HG03439 (cell line): ENCODE results near the gene AKNA.

Experiments used
- ATAC-seq: cut with Tn5 transposase; IDR thresholded peaks from one replicate; pipeline ENCODE4 v1.9.1; 2021; ENCODE audit warnings: mild to moderate bottlenecking, moderate library complexity; ENCODE audit not compliant: unreplicated experiment

The AKNA gene

DNA sequence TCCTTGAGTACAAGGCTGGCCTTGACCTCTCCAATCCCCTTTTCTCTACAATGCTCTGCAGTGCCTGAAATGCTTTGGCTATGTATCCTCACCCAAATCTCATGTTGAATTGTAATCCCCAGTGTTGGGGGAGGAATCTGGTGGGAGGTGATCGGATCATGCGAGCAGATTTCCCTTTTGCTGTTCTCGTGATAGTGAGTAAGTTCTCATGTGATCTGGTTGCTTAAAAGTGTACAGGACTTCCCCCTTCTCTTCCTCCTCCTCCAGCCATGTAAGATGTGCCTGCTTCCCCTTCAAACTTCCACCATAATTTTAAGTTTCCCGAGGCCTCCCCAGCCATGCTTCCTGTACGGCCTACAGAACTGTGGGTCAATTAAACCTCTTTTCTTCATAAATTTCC lies 28.5 kb upstream of the AKNA start:
- no peak for ATAC-seq

DNA sequence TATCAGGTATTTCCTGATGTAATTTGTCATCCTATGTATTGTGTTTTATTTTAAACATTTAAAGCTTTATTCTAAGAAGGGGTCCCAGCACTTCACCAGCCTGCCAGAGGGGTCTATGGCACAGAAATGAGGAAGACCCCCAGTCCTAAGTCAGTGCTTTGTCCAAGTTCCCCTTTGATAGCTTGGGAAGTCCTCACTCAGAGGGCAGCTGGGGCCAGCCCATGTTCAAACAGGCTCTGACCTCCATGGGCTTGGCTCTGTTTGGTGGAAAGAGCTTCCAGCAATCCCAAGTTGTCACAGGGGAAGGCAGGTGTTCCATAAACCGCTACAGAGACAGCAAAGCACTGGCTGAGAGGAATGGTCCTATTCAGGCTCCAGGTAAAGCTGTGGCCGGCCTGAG lies 26.6 kb upstream of the AKNA start:
- ATAC-seq: no peak

DNA sequence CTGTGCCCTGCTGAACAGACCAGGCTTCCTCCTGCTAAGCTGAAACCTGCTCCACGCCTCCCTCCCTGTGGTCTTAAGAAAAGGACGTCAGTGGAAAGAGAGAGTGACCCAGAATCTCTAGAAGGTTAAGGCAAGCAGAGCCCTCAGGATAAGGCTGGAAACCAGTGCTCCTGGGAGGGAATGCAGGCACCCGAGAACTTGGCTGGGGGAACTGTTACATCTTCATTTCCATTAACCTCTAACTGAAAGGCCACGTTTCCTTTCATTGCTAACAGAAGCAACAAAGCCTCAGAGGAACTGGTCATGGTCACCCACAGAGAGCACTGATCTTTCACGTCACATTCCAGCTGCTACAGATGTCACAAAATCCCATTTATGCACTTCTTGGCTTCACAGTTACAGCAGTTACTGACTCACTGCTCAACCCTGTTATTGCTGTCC lies 26.1 kb upstream of the AKNA start:
- ATAC-seq: no peak

DNA sequence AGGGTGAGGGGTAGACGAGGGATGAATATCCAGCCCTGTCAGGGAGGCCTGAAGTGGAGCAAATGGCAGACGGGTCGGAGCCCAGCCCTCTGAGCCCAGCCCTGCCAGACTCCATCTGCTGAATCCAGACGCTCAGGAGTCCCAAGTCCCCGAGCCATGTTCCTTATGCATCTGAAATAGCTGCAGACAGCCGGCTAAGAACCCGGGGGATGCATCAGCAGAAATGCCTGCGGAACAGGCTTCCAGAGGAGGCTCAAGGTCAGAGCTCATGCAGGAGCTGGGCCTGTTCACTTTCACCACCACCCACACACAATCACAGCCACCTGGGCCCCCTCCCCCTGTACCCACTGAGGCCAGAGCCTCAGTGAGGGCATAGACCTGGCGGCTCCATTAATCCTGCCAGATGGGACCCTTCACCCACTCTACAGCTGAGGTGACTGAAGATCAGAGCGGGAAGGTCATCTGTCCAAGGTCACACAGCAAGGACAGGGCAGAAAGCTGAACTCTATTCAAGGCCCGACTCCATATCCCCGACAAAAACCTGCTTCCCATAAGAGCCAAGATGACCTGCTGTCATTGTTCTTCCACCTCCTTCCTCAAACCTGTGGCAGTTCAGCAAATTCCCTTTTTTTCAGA lies 24.4 kb upstream of the AKNA start:
- ATAC-seq: no peak

DNA sequence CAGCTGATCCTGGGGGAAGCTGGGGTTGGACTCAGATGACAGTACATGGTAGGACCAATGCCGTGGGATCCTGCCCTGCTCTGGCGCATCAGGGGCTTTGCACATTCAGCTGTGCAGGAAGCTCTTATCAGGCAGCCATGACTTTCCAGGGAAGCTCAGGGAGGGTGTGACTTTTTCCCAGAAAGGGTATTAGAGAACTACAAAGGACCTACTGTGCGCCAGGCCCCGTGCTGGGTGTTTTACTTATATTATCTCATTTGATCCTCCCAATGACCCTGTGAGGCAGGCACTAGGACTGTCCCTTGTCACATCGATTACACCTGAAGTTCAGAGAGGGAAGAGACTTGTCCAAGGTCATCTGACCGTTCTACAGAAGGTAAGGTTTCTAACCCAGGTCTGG lies 23.7 kb upstream of the AKNA start:
- ATAC-seq: no peak

DNA sequence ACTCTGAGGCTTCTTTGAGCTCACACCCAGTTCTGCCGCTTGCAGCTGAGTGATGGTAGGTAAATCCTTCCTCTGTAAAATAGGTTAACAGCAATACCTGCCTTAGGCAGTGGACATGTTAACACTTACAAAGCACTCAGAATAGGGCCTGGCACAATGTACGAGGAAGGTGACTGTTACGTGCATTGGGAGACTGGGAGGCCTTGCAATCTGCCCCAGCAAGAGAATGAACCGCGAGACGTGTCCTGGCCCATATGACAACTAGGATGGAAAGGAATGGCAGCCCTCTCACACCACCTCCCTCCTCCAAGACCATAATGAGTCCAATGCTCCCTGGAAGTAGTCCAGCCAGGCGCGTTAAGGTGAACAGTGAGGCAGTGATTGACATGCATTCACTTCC lies 23.1 kb upstream of the AKNA start:
- no peak for ATAC-seq

DNA sequence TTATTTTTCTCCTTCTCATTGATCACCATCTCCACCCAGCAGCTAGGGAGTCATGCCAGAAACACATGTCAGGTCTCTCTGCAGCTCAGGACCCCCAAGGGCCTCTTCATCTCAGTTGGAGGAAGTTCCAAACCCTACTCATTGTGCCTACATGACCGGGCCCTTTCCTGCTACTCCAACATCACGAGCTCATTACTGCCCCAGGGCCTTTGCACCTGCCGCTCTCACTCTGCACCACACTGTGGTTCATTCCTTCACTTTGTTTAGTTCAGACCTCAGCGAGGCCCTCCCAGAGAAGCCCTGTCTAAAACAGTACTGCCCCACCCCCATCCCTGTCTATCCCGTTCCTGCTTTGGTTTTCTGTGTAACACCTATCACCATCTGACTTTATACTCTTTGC lies 22.1 kb upstream of the AKNA start:
- no peak for ATAC-seq

DNA sequence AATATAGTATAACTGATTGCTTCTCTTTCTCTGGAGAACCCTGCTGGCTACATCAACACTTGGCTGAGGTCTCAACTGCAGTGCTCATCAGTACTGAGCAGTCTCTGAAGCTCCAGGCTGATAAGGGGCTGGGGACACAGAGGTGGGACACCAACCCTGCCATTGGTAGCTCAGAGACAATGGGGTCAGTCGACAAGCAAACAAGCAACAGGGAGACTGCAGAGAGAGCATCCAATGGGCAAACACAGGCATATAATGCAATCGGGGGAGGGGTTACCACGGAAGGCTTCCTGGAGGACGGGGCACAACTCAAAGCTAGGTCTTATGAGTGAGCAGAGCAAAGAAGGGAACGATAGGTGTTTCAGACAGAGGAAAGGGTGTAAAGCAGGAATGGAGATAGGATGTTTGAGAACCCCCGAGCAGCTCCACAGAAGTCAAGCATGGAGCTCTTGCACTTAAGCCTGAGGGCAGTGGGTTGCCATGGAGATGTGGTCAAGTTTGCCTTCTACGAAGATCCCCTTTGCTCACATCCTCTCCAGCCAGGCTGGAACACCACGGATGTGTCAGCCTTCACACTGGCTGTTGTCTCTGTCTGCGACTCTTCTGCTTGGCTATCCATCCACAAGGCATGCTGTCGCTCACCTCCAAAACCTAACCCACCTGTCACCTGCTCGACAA lies 21.5 kb upstream of the AKNA start:
- ATAC-seq: no peak

DNA sequence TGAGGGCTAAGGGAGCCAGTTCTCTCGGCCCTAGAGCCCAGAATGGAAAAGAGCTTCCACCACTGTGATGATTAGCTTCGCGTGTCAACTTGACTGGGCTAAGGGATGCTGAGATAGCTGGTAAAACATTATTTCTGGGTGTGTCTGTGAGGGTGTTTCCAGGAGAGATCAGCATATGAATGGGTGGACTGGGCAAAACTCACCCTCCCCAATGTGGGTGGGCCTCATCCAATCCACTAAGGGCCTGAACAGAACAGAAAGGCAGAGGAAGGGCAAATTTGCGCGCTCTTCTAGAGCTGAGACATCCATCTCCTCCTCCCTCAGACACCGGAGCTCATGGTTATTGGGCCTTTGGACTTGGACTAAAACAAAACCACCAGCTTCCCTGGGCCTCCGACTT lies 20.9 kb upstream of the AKNA start:
- ATAC-seq: no peak

DNA sequence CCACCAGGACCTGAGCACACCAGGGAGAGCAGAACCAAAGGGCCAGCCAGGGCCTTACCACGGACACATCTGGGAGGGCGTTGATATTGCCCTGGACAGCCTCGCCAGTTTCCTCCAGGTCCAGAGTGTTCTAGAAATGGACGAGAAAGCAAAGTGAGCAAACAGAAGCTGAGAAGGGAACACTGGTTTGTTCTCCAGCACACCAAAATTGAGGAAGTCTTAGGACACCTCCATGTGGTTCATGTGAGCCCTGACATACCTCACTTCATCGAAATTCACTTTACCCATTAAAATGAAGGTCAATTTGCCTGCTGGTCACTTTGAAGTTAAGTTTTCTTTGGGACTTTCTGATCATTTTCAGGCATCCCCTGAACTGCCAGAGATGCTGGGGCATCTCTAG lies 20.1 kb upstream of the AKNA start:
- no peak for ATAC-seq

DNA sequence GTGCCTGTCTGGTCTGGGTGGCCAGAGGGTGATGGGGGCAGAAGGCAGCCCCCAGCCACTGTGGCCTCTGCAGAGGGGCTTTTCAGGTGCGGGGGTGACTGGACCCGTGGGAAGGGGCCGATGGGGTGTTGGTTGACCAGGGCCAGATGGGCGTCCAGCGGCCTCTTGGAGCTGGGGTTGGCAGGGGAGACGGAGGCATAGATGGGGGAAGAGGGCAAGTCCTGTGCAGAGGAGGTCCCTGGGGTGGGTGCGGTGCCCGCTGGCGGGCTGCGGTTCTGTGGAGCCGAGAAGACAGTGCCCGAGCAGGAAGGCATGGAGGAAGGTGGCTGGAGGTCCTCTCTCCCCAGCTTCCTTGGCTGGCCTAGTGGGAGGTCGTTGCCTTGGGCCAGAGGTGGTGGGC lies 18.7 kb upstream of the AKNA start:
- no peak for ATAC-seq

DNA sequence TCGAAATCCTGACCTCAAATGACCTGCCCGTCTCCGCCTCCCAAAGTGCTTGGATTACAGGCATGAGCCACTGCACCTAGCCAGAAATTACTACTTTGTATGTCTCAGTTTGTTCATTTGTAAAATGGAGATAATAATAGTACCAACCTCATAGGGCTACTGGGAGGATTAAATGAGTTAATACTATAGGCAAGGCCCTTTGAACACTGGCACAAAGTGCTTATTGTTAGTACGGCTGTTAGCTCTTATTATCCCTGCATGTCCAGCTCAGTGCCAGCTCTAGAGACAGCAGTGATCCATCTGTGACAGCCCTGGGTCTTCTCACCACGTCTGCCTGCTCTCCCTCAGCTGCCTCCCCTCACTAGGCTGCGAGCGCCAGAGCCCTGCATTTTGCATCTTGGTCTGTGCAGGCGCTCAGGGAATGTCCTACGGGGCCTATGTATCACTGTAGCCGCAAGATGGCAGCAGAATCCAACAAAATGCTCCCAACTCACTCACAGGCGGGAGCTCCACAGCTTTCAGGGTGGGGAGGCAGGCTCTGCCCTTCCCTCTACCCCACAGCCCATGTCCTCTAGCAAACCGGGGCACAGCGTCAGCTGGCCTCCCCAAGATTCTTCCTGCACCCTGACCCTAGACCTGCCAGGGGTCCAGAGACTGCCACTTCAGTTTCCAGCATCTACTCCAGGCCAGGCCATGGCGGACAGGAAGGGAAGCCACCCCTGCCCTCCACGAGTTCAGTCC lies 17.7 kb upstream of the AKNA start:
- peak; percentile 75 for ATAC-seq

DNA sequence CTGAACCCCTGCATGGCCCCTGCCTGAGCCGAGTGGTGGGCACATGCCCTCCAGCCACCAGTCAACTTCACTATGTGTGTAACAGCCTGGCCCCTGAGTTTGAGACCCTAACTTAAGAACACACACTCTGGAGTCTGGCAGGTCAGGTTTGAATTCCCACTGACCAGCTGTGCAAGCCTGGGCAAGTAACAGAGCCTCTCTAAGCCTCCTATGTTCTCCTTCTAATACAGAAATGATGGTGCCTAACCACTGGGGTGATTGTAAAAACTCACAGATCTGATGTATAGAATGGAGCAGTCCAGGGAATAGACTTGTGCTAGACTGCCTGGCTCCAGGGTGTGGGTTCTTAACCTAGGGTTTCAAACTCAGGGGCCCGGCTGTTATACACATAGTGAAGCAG lies 16.7 kb upstream of the AKNA start:
- ATAC-seq: no peak

DNA sequence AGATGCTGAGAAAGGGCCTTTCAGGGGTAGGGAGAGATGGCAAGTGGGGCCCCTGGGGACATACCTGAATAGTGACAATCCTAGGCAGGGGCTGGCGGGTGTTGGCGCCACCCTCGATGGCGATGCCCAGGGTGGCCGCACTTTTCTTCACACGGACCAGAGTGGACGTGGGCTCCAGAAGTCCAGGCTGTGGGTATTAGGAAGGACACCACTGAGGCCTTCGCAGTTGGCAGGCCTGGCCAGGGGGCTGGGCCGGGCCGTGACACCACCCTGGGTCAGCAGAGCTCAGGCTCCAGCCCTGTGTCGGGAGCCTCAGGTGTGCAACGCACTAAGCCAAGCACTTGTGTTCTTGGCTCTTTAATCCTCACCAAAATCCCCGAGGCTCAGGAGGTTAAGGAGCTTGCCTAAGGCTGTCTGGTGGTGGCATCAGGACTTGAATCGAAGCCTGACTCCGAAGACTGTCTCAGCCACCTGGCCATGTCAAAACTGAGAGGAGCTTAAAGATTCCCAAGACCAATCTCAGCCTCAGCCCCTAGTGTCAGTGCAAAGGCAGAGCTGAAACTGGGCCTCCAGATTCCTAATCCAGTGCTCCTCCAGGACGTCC lies 15.5 kb upstream of the AKNA start:
- ATAC-seq: no peak

DNA sequence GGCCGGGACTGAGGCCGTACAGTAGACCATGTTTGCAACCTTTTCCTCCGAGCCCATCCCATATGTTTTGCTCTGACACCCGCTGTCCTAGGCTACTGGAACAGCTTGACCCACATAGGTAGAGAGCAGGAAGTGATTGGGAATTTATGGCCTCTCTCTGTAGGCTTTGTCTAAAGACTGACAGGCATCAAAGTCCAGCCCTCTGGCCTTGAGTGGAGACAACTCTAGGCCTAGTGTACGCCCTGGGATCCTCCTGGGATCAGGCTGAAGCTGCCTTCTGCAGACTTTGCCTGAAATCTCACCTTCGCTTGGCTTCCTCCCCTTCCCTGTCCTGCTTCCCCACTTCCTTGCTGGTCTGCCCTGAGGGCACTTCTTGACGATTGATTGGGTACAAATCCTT lies 13.6 kb upstream of the AKNA start:
- ATAC-seq: no peak

DNA sequence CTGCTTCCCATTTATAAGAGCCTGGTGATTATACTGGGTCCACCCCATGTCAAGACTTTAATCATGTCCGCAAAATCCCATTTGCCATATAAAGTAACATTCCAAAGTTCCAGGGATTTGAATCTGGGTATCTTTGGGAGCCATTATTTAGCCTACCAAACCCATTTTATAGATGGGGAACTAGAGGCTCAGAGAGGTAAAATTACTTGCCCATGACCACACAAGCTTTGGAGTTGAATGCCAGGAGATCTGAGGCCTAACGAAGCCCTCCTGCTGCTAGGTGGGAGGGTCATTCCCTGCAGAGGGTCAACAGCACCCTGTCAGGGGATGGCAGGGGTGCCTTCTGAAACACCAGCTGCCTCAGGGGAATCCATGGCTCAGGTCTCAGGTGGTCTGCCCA lies 13.0 kb upstream of the AKNA start:
- ATAC-seq: no peak

DNA sequence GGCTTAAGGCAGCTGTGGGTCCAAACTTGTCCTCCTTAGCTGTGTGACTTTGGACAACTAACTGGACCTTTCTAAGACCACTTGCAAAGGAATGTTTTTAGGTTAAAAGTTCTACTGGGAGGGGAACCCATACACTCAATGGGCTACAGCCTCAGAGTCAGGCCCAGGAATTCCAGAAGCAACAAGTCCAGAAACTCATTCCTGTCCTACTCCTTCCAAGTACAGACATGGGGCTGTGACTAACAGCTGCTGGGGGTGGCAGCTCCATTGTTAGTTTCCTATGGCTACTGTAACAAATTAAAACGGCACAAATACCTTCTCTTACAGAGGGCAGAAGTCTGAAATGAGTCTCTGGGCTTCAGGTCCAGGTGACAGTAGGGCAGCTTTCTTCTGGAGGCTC lies 12.4 kb upstream of the AKNA start:
- no peak for ATAC-seq

DNA sequence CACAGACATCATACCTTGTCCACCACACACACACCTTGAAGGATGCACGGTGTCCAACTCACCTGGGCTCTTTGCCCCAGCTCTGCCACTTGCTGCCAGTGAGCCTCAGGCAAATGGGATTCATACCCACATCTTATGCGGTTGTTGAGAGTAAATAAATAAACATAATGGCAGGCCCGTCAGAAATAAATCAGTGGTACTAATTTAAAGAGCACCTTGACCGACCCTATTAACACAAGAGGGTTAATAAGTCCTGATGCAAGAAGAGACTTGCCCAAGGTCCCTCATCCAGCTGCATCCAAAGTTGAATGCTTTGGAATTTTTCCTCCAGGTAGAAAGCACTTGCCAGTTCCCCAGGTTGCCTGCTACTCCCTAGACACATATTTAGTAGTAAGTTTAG lies 11.6 kb upstream of the AKNA start:
- no peak for ATAC-seq

DNA sequence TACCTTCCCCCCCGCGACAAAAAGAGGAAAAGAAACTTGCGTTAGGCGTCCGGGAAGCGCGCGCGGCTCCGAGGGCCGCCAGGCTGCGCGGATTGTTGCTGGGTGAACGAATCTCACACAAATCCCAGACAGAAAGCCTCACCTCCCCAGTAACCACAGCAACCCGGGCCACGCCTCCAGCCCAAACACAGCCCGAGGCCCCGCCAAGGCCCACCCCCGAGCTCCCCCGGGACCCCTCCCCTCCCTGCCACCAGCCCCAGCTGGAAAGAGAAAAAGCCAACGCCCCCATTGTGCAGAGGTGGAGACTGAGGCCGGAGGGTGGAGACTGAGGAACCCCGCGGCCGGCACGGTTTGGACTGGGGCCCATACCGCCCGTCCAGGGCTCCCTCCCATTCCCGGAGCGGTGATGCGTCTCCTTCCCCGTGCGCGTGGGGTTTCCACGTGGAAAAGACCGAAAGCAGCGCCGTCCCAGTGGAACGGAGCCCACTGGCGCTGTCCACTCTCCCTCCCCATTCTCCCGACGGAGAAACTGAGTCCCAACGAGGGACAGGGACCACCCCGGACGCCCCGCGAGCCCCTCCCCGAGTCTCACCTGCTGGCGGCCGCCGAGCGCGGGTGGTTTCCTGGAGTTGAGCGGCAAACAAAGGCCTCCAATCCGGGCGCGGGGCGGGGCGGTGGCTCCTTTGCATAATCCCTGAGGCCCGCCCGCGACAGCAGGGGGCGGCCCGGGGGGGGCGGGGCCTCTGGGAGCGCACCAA lies 10.2 kb upstream of the AKNA start:
- ATAC-seq: peak; percentile 85

DNA sequence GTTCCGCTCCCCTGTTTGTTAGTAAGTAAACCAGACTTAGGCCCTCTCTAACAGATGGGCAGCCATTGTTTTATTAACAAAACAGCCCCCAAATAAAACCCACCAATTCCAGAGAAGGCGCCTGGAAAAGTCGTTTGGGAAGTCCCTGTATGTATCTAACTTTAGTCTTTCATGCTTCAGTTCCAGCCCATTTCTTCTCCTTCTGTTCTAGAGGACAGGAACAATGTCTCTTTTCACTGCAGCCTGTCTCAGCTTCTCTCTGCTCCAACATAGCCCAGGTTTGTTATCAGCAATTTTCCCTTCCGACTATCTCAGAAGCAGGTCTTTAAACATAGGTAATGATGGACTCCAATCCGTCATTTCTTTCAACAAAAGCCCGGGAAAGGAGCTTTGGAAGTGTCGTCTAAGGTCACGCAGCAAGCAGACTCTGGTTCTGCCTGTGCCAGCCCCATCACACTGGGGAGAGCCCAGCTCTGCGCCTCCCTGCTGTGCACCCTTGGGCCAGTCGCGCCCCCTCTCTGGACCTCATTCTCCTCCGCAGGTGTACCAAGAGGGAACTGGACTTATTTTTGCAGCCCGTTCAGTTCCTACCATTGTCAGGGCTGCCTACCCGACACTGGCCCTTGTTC lies 9.6 kb upstream of the AKNA start:
- peak; percentile 26 for ATAC-seq
